GM21515 (cell line): ENCODE data around the gene WDR77.

Source experiments
- ATAC-seq: cut with Tn5 transposase; IDR thresholded peaks from one replicate; pipeline ENCODE4 v1.9.1; 2021; ENCODE audit not compliant: unreplicated experiment

Gene WDR77

DNA sequence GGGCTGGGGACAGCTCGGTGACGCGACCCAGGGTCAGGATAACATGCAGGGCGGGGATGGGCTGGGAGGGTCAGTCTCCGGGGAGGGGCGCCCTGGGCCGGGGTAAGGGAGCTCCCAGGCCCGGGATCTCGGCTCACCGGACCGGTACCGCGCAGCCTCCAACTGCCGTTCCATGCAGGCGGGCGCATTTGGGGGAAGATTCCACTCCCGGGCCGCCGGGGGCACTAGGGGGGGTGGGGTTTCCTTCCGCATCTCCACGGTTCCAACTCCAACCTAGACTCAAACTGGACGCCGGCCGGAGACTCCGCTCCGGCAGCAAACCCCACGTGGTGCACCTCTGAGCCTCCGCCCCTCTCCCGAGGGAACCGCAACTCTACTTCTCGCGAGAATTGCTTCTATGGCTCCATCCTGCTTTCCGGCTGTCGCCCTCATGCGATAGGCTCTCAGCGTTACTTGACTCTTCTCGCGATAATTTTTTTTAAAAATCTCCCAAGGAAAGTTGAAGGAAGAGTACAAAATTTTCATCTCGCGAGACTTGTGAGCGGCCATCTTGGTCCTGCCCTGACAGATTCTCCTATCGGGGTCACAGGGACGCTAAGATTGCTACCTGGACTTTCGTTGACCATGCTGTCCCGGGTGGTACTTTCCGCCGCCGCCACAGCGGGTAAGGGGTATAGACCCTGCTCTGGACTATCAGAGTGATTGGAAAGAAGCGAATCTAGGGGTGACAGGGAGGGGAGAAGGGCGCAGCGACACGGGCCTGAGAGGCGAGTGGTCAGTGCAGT is at the start of gene WDR77, which contains the start of gene ATP5PB:
WDR77 (minus strand) TSS at position 339 of the 785 bp plus-strand sequence; CDS start at position 252, 87 bp downstream.
ATP5PB (plus strand) TSS at position 547 of the 785 bp plus-strand sequence; CDS start at position 625, 78 bp downstream.
- peak; percentile 92 for ATAC-seq

DNA sequence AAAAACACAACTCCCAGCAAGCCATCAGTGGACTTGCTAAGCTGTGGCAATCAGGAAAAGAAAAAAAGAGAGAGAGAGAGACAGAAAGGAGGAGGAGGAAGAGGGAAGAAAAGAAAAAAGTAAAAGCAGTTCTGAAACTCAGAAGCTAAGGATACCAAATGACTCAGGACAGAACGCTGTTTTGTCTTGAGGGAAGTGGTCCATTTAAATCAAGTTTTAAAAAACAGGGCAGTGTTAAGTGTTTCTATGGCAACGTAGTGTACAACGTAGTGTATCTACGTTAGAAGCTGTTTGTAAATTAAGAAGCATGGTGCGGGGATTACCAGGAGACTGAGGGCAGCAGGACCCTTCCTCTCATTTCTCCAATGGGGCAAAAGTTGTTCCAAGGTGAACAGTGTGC is 48.5 kb upstream of the WDR77 start:
- ATAC-seq, result no peak

DNA sequence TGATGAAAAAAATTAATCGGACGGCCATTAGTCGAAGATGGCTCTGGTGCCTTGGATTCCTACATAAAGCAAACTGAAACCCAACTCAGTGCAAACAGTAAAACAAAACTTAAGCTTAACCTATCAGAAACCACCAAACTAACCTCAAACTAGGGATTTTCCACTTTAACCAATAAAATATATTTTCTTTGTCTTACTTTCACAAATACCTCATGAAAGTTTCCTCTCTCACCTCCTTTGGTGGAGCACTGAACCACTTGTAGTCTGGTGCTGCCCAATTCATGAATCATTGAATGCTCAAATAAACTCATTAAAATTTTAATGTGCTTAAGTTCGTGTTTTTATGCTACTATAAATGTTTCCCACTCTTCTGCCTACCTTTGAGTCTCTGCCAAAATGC is 47.3 kb upstream of the WDR77 start:
- ATAC-seq, result no peak

DNA sequence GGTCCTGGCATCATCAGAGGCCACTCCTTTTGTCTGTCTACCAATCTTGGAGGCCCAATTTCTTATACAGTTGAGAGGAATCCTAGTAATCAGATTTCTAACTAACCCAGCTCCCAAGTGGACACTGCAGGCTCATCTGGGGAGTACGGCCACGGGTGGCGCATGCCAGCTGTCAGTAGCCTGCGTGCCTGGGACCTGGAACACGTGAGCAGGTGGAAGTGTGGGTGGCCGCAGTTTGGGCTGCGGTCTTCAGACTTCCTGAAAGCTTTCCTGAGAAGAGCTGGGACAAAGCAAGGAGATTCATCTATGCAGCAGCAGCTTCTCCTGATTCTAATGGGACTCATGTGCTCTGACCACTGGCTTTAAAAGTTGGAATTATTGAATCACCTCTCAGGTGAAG is 42.0 kb upstream of the WDR77 start:
- ATAC-seq, result no peak

DNA sequence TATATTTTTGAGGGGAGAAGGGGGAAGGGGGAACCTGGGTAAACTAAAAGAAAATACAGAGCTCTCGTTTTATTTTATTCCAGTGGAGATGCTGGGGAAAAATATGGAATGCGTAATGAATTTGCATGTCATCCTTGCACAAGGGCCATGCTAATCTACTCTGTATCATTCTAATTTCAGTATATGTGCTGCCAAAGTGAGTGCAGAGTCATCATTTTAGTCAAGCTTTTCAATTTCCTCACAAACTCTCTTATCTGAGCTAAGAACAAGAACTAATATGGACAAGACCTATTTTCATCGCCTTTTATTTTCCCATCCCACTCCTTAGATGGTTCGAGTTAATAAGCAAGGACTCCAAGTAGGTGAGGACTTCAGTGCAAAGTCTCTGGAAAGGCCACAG is 41.2 kb upstream of the WDR77 start:
- no peak for ATAC-seq

DNA sequence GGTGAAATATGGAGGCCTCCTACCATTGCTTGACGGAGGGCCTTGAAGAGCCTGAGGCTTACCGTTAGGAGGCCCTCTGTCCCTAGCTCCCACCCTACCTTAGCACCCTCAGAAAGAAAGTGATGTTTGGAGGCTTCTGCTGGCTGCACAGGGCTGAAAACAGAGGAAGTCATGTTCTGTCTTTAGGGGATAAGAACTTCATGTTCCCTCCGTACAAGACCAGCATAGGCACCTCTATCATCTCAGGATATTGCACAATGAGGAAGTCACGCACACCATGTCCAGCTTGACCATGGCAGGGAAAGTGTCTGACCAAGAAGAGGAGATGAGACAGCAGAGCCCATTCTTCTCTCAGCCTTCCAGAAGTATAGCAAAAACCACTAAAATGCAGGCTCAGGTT is 40.5 kb upstream of the WDR77 start:
- no peak for ATAC-seq

DNA sequence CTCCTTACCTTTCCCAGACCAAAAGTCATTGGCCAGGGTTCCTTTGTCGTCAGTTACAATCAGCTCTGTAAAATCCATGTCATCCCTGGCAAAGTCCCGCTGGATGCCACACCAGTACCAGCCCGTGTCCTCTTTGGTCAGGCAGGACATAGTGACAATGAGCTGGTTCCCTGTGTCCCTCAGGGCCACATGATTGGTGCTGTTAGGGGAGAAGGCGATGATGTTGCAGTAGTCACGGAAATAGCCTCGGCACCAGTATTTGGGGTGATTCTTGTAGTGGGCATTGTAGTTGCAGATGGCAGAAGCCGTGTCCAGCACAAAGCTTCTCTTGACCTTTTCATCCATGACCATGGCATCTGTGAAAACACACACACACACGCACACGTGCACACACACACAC is 39.6 kb upstream of the WDR77 start:
- ATAC-seq, result no peak

DNA sequence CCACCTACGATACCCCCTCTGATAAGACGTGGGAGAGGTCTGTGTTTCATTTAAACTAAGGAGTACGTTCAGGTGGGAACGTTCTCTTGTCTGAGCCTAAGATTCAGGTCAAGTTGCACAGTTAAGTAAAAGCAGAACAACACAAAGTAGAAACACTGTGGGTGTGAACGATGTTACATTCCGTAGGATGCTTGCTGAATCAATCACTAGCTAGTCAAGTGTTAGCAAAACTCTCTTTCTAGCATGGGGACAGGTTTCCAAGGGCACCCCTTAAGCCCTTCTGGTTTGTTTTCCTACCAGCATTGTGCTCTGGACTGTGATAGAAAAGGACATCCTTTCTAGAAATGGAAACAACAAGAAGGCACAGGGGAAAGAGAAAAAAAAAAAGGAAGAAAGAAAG is 38.1 kb upstream of the WDR77 start:
- no peak for ATAC-seq

DNA sequence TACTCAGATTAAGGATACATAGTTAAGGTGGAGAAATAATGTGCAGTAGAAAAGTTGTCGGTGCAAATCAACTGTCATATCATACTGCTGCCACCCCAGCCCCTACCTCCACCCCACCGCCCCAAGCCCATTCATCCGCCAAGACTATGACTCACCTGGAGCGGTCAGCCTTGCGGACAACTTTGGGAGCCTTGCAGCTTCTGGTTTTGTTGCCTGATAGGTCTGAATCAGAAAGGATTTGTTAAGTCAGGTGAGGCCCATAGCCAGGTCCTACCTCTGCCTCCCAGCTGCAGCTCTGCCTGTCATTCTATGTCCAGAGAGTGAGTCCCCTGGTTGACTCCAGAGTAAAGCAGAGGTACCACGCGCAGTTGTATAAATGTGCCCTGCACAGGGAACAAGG is 37.4 kb upstream of the WDR77 start:
- ATAC-seq, result no peak

DNA sequence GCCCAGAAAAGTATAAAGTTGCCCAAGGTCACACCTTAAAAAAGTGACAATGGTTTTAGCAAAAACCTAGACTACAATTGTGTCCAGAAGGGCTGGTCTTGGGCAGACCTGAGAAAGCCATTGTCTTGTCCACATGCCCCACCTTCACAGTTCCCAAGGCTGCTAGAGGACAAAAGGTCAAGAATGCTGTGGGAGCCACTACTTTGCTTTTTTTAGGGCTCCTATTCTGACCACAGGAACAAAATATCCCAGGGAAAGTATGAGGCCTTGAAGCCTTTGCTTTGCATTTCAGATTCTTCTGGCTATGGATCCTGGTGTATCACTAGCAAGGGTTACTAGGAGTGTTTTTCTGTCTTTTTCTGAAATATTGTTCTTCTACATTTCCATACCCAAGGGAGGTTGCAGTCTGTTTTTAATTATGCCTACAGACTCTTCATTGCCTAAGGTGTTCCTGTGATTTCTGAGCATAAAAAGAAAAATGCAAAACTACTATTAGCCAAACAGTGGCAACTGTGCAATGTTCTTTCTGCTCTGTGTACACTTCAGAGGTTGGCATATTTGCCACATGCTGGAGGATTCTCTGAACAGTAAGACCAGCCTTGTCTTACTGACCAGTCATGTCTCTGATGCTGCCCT is 35.5 kb upstream of the WDR77 start:
- ATAC-seq, result no peak

DNA sequence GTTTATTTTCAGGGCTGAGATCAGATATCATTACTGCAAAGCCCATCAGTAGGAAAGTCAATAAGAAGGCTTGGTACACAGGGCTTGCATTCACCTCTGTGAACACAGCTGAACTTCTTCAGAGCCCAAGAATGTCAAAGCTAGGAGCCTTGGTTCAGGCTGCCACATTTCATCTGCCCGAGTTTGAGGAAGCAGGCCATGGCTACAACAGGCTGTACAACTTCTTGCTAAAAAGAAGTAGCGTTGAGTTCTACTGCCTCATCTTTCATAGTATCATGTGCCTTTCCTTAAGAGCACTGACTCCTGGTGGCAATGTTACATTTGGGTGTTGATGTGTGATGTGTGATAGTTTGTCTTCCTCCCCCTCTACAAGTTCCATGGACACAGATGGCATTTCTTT is 34.8 kb upstream of the WDR77 start:
- ATAC-seq, result no peak

DNA sequence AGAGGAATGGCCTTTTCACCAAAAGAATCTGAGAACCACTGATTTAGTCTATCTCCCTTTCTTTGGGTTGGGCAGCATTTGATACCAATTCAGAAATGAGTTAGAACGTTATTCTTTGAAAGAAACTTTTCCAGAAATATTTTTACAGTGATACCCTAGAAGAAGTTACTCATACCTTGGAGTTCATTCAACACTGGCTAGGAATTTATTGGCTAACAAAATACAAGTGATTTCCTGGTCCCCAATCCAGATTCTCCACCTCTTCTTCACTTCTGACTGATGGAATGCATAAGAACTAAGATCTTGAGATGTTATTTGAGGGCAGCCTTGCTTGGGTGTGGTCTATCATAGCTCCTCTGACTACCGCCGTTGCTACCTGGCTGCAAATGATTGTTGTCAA is 34.1 kb upstream of the WDR77 start:
- ATAC-seq, result no peak

DNA sequence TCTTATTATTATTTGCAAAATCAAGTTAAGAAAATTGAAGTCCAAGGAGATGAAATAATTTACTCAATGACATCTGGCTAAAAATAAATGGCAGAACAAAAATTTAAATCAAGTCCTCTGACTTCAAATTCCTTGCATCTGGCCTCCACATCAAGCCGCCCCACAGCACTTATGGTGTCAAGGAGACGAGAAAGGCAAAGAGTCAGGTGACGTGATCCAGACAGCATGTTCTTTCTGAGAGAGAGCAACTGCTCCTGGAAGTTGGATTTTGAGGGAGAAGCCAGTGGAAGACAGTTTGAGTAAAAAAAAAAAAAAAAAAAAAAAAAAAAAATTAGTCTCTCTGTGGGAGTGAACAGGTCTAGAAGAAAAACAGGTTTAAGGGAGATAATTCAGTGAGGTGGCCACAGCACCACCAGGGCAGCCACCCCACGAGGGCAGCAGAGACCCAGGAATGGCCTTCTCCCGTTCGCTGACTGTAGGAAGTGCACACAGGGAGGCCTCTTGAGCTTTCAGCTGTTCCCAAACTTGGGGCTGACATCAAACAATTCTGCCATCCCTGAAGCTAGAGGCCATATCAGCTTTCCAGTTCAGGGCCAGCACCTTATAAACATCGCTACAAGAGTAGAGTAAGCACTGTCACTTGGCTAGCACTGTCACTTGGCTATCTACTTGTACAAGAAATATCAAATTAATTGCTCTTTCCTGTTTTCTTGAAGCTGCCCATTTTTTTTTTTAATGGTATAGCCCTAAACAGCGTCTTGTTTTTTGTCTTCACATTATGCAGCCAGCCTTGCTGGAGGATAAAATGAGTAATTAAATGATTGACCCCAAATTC is 32.5 kb upstream of the WDR77 start:
- no peak for ATAC-seq

DNA sequence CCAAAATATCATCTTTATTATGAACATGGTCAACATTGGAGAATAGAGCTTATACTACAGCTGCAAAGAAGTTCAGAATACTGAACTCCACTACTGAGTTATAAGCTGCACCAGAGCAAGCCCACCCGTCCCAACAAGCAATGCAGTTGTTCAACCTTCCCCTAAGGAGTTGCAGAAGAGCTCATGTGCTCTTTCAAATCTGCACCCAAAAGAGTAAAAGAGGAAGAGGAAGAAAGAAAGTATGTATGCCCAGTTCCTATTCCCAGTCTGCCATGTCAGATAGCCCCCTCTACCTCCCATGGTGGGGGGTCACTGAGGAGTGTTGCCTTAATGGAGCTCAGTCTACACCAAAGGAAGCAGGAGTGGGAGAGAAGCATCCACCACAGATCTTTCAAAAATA is 31.6 kb upstream of the WDR77 start:
- no peak for ATAC-seq

DNA sequence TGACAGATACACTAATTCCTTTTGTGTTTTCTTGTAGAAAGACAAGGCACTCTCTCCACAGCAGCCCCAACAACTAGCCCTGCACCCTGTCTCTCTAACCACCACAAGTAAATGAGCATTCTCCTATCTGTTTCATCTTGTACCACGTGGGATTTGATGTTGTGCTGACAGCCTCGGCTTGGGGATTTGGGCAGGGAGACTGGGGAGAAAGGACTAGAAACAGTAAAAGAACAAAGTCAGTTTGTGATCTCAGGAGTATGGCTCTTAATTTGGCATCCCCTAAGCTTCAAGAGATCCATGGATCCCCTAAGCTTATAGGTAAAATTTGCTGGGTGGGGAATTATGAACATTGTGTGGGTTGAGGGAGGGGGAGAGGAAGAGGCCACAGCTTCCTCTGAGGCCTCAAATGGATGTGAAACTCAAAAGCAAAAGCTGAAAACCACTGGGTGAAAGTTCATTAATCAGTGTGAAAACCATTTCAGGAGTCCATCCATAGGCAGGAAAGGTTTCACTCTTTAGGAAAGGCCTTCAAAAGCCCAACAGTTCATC is 27.8 kb upstream of the WDR77 start:
- ATAC-seq, result peak; percentile 66

DNA sequence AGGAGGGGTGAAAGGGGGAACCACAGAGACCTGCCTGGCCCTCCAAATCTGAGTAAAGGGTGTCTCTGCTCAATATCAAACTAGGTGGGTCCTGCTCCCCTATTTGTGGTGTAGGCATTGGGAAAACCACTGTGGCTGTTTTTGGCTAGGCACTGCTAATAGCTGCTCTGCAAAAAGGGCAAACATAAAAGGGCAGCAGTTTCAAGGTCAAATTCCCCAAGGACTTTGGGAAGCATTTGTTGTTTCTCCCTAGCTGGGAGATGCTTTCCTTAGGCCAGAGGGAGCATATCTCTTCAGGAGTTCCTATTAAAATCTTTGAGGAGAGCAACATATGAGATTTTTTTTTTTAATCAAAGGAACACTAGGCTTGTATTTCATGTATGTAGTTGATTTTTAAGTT is 27.2 kb upstream of the WDR77 start:
- no peak for ATAC-seq

DNA sequence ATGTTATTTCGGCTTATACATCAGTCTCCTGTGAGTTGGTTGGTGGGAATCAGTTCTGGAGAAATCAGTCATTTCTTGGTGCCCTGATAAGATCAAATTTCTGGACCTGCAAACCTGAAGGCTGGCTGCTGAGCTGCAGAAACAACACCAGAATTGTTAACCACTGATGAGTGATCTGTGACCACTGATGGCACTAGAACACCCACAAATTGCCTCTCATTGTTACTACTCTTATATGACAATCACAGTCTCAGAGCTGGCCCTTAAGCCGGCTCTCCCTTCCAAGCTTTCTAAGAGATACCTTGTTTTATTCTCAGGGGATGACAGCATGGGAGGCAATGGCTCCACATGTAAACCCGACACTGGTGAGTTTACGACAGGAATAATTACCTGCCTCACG is 26.6 kb upstream of the WDR77 start:
- ATAC-seq, result no peak

DNA sequence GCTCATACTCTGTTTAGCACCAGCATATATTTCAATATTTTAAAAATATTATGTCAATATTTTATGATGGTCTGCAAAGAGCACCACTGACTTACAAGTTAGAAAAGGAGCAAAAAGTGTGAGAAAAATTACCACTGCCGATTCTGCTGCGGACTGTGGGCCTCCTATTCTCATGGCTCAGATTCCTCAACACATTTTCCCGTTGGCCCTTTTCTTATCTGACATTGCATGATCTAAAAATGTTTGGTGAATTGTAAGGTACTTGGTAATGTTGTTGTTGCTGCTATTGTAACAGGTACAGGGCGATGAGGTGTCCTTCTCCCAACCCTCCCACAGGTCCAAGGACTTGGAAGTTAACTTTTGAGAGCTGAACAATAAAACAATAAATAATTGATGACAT is 25.5 kb upstream of the WDR77 start:
- ATAC-seq, result no peak

DNA sequence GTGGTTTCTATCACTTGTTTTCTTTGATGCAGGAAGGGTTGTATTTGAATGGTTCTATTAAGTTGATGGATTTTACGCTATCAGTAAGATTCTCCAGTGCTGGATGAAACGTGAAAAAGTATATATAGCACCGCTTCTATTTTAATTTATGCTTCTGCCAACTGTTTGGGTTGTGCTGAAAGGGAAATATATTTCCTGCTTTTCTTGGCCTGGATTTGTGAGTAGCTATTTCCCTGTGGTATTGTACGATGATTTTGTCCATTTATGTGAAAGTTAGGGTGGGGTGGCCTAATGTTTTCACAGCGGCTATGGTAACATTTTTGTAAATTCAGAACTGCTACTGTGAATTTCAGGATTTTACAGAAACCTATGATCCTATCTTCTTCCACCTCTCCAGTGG is 25.1 kb upstream of the WDR77 start:
- ATAC-seq, result no peak

DNA sequence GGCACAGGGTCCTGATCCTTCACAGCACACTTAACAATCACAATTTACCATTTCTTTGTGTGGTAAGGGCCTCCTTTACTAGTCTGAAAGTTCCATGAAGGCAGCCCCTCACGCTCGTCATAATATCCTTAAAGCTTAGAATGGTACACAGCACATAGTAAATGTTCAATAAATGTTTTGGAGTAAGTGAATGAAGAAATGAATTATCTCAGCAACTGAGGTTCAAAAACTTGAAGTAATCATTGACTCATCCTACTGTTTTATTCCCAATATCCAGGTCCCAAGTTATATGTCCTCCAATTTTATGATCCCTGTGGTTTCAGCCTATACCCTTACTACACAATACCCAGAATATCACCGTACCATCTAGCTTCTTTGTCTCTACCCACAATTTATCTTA is 22.5 kb upstream of the WDR77 start:
- no peak for ATAC-seq

DNA sequence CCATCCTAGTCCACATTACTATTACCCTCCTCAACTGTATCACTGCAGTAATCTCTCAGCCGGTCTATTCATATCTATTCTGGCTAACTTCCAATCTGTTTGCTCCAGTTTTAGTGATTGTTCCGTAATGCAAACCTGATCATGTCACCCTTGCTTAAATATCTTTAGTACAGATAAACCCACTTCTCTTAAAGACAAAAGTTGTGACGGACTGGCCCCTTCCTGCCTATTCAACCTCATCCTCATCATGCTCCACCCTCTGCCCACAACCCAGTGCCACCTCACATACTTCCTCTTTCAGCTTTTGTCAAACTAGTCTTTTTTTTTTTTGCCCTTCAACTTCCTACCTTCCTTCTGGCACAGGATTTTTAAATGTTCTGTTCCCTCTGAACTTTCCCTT is 22.0 kb upstream of the WDR77 start:
- ATAC-seq, result no peak

DNA sequence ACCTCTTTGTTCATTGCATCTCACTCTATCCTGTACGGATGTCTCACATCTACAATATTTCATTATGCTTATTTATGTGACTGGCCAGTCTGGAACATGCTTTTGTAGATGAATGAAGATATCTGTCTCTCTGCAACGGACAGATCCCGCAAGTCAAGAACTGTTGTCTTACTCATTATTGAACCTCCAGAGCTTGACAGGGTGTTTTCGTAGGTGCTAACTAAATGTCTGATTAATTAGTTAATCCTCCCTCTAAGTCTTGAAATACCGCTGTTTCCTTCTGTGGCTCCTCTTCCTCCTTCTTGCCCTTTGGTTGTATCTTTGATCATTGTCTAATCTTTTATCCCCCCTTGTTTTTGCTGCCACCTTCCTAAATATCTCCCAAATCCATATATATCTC is 21.5 kb upstream of the WDR77 start:
- ATAC-seq, result no peak
